Smooth muscle cell of the pulmonary artery (primary cell): ENCODE measurements around the gene RNF222. TPM values are rescaled to one million over a fixed set of nuclear protein-coding genes. Genes with fewer than 3 reads are reported as not detected.

Experiments used
- total RNA-seq: library from RNA; depleted of rRNA; stranded (reverse); fragments of >200 nt; gene quantifications from 2 replicates; pipeline ENCODE4 v1.2.3, GENCODE V29; 2014

The RNF222 gene
- not detected in 2 replicates for total RNA-seq

GRCh38 chr17:8397636-8398035 lies at the start of gene RNF222:
Gene RNF222 (minus strand): TSS chr17:8397827. CDS start chr17:8393461, 4,366 bp downstream.

GRCh38 chr17:8435245-8436168 lies 37.9 kb upstream of the RNF222 start, which contains the start of gene NDEL1:
Gene NDEL1 (plus strand): TSS chr17:8435884. CDS start chr17:8444272, 8,388 bp downstream.

GRCh38 chr17:8383143-8383822 lies 14.3 kb downstream of the RNF222 start, which contains the start of gene RPL26:
Gene RPL26 (minus strand): TSS chr17:8383193. CDS start chr17:8382310, 883 bp downstream.

GRCh38 chr17:8376271-8377067 lies 21.2 kb downstream of the RNF222 start, which contains the start of gene KRABD2:
Gene KRABD2 (minus strand): TSS chr17:8376704.

Other genes starting within 250 kb of the RNF222 start
- gene PER1, start 245.4 kb downstream of the RNF222 start, total RNA-seq = 8.3 and 16.0 TPM in 2 replicates
- gene VAMP2, start 234.9 kb downstream of the RNF222 start, total RNA-seq = 11.6 and 12.8 TPM in 2 replicates
- 27.2 and 30.0 TPM in 2 replicates for gene TMEM107, start 221.4 kb downstream of the RNF222 start, total RNA-seq
- 5.7 and 7.7 TPM in 2 replicates for gene BORCS6, start 207.6 kb downstream of the RNF222 start, total RNA-seq
- 2.8 and 5.5 TPM in 2 replicates for gene AURKB, start 187.3 kb downstream of the RNF222 start, total RNA-seq
- 6.8 and 7.9 TPM in 2 replicates for gene CTC1, start 149.8 kb downstream of the RNF222 start, total RNA-seq
- gene PFAS, start 148.5 kb downstream of the RNF222 start, total RNA-seq = 14.1 and 27.2 TPM in 2 replicates
- 7.9 and 9.4 TPM in 2 replicates for gene RANGRF, start 109.2 kb downstream of the RNF222 start, total RNA-seq
- gene SLC25A35, start 102.4 kb downstream of the RNF222 start, total RNA-seq = 0.78 and 1.3 TPM in 2 replicates
- 0.03 and 0.07 TPM in 2 replicates for gene ARHGEF15, start 87.6 kb downstream of the RNF222 start, total RNA-seq
- gene ODF4, start 58.0 kb downstream of the RNF222 start, total RNA-seq = not detected in 2 replicates
- gene RPL26, start 14.6 kb downstream of the RNF222 start, total RNA-seq = 1,414 and 1,770 TPM in 2 replicates
- gene NDEL1, start 38.1 kb upstream of the RNF222 start, total RNA-seq = 56.0 and 57.7 TPM in 2 replicates
- gene MYH10, start 232.9 kb upstream of the RNF222 start, total RNA-seq = 184 and 349 TPM in 2 replicates